CD4-positive, alpha-beta T cell treated with Interferon alpha-2 for 1 hour (primary cell): ENCODE data around the gene GJB3.
"Not testable (repeated sequence)": the region's sequence is repeated elsewhere in the genome, so short reads cannot be mapped to it uniquely, and the experiment has no call there.

Experiments used
- DNase-seq, 2 donors: peaks; one replicate each; pipeline ENCODE4 v3.0.0-alpha.2; 2020 to 2022

GJB3 gene

GRCh38 chr1:34761176-34761761 lies 19.7 kb upstream of the GJB3 start:
- DNase-seq = no peak

- DNase-seq = no peak
Measured at GRCh38 chr1:34761776-34762307, 19.2 kb upstream of the GJB3 start.

GRCh38 chr1:34762474-34763141 lies 18.4 kb upstream of the GJB3 start:
- no peak for DNase-seq

DNA sequence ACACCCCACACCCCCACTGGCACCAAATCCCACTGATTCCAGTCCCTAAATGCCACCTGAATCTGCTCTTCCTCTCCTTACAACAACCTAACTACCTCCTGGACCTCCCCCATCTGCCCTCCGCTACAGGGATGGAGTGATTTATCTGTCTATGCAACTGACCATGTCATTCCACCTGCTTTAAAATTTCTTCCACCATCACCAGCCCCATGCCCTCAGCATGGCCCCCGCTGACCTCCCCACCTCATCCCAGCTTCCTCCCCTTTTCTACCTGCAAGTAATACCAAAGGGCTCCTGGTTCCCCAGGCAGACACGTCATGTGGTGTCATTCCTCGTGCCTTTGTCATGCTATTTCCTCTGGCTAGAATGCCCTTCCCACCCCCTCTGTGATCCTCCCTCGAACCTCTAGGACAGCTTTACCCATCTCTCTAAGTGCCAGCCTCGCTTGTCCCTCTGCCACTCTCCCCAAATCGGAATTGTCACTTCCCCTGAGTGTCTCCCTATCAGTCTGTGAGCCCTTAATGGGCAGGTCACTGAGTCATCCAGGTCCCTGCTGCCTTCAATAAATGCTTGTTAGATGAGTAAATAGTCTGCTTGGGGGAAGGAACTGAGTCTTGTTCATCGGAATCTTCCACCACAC lies 17.8 kb upstream of the GJB3 start:
- DNase-seq = no peak

GRCh38 chr1:34768856-34769255 lies 12.2 kb upstream of the GJB3 start:
- no peak for DNase-seq

- DNase-seq = no peak
Measured at GRCh38 chr1:34770891-34771504, 10.0 kb upstream of the GJB3 start.

DNA sequence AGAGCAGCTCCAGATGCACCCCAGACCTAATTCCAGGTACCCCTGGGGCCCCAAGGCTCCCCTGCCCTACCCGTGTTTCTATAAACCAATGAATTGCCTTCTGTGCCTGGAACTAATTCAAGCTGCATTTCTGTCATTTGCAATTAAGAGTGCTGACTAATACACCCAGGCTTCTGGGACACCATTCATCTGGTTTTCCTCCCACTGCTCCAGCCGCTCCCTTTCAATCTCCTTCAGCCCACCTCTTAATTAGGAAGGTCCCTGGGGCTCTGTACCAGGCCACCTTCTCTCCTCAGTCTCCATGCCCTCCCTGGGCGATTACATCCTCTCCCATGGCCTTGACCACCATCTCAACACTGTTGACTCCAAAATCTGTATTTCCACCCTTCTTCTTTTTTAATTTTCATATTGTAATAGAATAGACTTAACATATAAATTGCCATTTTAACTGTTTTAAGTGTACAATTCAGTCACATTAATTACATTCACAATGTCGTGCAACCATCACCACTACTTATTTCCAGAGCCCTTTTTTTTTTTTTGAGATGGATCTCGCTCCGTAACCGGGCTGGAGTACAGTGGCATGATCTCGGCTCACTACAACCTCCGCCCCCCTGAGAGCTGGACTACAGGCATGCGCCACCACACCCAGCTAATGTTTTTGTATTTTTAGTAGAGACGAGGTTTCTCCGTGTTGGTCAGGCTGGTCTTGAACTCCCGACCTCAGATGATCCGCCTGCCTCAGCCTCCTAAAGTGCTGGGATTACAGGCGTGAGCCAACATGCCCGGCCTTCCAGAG lies 9.2 kb upstream of the GJB3 start:
- DNase-seq = no peak

- not testable (repeated sequence) for DNase-seq
Measured at GRCh38 chr1:34773114-34773513, 7.9 kb upstream of the GJB3 start.

GRCh38 chr1:34774957-34775356 lies 6.1 kb upstream of the GJB3 start:
- no peak for DNase-seq

- no peak for DNase-seq
Measured at GRCh38 chr1:34776911-34777310, 4.1 kb upstream of the GJB3 start.

DNA sequence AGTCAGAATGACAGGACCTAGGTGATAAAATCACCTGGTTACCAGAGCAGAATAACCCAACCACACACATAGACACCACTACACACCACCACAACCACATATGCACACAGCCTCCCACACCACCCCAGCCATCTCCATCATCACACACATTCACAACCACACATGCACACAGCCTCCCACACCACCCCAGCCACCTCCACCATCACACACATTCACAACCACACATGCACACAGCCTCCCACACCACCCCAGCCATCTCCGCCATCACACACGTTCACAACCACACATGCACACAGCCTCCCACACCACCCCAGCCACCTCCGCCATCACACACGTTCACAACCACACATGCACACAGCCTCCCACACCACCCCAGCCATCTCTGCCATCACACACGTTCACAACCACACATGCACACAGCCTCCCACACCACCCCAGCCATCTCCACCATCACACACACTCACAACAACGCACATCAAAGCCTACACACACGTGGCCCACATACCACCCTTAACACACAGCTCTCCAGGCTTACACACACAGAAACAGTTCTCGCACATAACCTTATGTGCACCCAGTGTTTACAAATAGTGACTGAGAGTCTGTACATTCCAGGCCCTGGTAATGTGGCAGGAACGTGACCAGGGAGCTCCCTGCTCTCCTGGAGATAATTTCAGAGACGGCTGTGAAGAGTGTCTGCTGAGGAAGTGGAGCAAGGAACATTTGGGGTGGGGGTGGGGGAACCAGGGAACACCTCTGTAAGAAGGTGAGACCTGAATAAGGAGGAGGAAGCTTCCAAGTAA lies 3.3 kb upstream of the GJB3 start:
- no peak for DNase-seq

GRCh38 chr1:34778381-34778780 lies 2.6 kb upstream of the GJB3 start:
- no peak for DNase-seq

- no peak for DNase-seq
Measured at GRCh38 chr1:34779005-34779404, 2.0 kb upstream of the GJB3 start.

DNA sequence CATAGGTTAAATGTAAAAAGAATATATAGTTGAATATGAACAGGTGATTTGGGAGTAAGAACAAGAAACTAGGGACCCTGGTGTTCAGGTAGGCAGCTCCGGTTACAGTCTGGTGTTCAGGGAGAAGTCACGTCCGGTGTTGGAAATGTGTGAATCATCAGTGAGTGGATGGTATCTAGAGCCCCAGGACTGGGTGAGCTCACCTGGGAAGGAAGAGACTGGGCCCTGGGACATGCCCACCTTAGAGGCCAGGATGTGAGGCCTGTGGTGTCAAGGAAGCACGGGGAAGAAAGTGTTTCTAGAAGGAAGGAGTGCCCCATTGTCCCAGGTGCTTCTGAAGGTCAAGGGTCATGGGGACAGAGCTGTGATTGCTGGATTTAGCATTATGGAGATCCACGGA lies 1.5 kb upstream of the GJB3 start:
- DNase-seq = no peak

DNA sequence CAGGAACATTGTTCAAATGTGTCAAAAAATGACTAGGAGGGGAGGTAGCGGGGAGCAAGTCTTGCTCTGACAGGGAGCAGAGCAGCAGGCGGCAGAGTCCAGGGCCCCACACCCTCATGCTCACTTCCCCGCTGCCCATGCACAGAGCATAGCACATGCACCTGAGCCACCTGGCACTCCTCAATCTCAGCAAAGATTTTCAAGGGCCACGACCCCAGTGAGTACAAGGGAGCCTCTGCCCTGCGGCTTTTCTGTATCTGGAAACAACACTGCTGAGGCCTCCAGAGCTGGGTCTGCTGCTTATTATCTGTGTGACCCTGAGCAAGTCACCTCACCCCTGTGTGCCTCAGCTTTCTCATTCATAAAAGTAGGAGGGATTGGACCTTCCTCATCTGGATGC lies 1.1 kb upstream of the GJB3 start:
- DNase-seq = no peak

DNA sequence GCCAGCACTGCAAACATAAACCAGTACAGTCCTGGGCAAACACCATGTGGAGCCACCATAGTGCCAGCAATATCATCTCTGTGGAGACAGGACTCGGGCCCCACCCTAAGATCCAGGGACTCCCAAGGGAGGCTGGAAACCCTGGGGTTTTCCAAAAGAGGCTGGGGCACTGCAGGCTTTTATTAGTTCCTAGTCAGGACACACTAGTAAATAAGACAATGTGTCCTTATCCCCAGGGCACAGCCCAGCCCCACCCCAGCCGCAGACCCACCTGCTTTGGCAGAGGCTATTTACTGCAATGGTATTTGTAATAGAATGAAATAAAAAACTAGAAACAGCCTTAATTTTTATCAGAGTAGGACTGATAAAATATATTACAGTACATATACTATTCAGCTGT lies 486 bp upstream of the GJB3 start:
- DNase-seq = no peak

DNA sequence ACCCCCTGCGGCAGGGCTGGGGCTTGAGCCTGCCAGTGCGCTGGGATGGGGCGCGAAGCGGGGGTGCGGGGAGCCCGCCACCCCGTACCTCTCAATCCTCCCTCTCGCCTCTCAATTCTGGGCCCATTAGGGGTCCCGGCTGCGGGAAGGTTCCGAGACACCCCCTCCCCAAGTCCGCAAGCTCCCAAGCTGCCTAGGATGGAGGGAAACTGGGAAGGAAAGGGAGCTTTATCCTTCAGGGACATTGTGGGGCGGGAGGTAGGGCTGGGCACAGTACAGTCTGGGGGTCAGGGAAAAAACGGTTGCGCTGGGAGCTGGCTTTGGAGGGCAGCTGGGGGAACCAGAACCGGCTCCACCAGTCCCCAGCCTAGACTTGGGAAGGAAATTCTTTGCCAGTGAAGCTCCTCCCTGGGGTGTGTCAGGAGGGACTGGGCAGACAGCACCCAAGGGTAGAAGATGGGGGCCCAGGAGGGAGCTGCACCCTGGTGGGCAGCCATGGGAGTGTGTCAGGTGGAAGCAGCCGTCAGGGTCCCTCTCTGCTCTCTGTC lies 904 bp downstream of the GJB3 start:
- DNase-seq = no peak

DNA sequence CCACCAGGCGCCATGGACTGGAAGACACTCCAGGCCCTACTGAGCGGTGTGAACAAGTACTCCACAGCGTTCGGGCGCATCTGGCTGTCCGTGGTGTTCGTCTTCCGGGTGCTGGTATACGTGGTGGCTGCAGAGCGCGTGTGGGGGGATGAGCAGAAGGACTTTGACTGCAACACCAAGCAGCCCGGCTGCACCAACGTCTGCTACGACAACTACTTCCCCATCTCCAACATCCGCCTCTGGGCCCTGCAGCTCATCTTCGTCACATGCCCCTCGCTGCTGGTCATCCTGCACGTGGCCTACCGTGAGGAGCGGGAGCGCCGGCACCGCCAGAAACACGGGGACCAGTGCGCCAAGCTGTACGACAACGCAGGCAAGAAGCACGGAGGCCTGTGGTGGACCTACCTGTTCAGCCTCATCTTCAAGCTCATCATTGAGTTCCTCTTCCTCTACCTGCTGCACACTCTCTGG lies 3.8 kb downstream of the GJB3 start:
- no peak for DNase-seq

DNA sequence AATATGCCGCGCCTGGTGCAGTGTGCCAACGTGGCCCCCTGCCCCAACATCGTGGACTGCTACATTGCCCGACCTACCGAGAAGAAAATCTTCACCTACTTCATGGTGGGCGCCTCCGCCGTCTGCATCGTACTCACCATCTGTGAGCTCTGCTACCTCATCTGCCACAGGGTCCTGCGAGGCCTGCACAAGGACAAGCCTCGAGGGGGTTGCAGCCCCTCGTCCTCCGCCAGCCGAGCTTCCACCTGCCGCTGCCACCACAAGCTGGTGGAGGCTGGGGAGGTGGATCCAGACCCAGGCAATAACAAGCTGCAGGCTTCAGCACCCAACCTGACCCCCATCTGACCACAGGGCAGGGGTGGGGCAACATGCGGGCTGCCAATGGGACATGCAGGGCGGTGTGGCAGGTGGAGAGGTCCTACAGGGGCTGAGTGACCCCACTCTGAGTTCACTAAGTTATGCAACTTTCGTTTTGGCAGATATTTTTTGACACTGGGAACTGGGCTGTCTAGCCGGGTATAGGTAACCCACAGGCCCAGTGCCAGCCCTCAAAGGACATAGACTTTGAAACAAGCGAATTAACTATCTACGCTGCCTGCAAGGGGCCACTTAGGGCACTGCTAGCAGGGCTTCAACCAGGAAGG lies 4.3 kb downstream of the GJB3 start:
- no peak for DNase-seq

GRCh38 chr1:34785875-34786470 lies 5.0 kb downstream of the GJB3 start:
- no peak for DNase-seq
